Psoas muscle (tissue), 8 donors: Measurements from ENCODE around the gene NPLOC4. TPM values are rescaled to one million over a fixed set of nuclear protein-coding genes. Genes with fewer than 3 reads are reported as not detected.
A peak's percentile ranks its signal among the peaks of the same experiment; 100 is the strongest.

Source experiments
- ATAC-seq, 4 donors: fragments of 200-7000 bp; cut with Tn5 transposase; one replicate each; pipeline ENCODE4 v1.9.1; 2020; ENCODE audit warnings: moderate library complexity in 3 of 4, mild to moderate bottlenecking in 2 of 4
- DNase-seq, 2 donors: peaks; one replicate each; pipeline ENCODE4 v3.0.0-alpha.2; 2020
- H3K27ac ChIP-seq: fragments of 200-600 bp; one replicate; pipeline ENCODE4 v1.8.0; 2022
- H3K27me3 ChIP-seq, 3 donors: fragments of 200-600 bp in 1 of 3; one replicate each; pipeline versions ENCODE4 v1.6.1 to v1.8.0; 2013 to 2022; ENCODE audit warnings: low read length in 2 of 3, mild to moderate bottlenecking in 2 of 3, moderate library complexity in 1 of 3; ENCODE audit not compliant: insufficient read depth in 3 of 3
- H3K36me3 ChIP-seq, 2 donors: fragments of 200-600 bp in 1 of 2; one replicate each; pipeline versions ENCODE4 v1.6.1 to v1.8.0; 2013 to 2022; ENCODE audit warnings: low read depth in 1 of 2, mild to moderate bottlenecking in 1 of 2, moderate library complexity in 1 of 2; ENCODE audit not compliant: insufficient read depth in 1 of 2
- H3K4me1 ChIP-seq: fragments of 200-600 bp; one replicate; pipeline ENCODE4 v1.8.0; 2022
- H3K4me3 ChIP-seq: fragments of 200-600 bp; one replicate; pipeline ENCODE4 v1.8.0; 2022; ENCODE audit warnings: mild to moderate bottlenecking
- H3K9me3 ChIP-seq: fragments of 200-600 bp; one replicate; pipeline ENCODE4 v1.8.0; 2022
- CTCF ChIP-seq: fragments of 200-600 bp; IDR thresholded peaks from one replicate; pipeline ENCODE4 v1.8.0; 2022; ENCODE audit warnings: antibody characterized with exemption
- WGBS, 3 donors: extraction: QIAGEN DNeasy Blood & Tissue Kit; methylation state at CpG; one replicate each; pipeline versions ENCODE4 v1.1.6 to v1.1.7; 2013; 5-methylcytosine and 5-hydroxymethylcytosine counted together
- intact Hi-C, 2 donors: fragments of 100-400 bp; cut with DNase I; formaldehyde crosslinking; loops; one replicate each; pipeline versions ENCODE4 v1.11.0 to v1.14.2; 2022
- polyA plus RNA-seq, 3 donors: library from polyadenylated mRNA; stranded (reverse); fragments of 200-250 nt; gene quantifications; one replicate each; pipeline ENCODE4 v1.2.3, GENCODE V29; 2013
- total RNA-seq, 4 donors: library from RNA; stranded (reverse); fragmentation: NEBNext Ultra II Directional in 2 of 4; extraction: Animal tissue kit (Norgen Biotek cat#: 25700) in 2 of 4; gene quantifications; one replicate each; pipeline versions ENCODE4 v1.2.1 to v1.2.4, GENCODE V29; 2021 to 2023
- donor health status: healthy with polysubstance abuse.
- donor health status: DM: no; HTN: no; CAD: no; lungs with moderate emphysema.
- donor health status: Bipolar disorder and iron deficiency.
- donor health status: healthy.
- donor health status: DM: yes; HTN: yes; CAD: no.
- donor health status: DM: no; HTN: no; CAD: no.
- donor health status: DM: no; HTN: no; CAD: no.
- donor health status: DM: yes; HTN: yes; CAD: no.

NPLOC4 gene
- total and polyA plus RNA-seq, 7 donors = 87.3 to 414 (median 204) TPM

DNA sequence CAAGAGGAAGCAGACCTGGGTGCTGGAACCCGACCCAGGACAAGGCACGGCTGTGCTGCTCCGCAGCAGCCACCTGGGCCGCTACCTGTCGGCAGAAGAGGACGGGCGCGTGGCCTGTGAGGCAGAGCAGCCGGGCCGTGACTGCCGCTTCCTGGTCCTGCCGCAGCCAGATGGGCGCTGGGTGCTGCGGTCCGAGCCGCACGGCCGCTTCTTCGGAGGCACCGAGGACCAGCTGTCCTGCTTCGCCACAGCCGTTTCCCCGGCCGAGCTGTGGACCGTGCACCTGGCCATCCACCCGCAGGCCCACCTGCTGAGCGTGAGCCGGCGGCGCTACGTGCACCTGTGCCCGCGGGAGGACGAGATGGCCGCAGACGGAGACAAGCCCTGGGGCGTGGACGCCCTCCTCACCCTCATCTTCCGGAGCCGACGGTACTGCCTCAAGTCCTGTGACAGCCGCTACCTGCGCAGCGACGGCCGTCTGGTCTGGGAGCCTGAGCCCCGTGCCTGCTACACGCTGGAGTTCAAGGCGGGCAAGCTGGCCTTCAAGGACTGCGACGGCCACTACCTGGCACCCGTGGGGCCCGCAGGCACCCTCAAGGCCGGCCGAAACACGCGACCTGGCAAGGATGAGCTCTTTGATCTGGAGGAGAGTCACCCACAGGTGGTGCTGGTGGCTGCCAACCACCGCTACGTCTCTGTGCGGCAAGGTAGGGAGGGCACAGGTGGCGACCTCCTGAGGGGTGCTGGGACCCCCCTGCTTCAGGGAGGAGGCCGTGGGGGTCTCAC lies 108.1 kb downstream of the NPLOC4 start:
- H3K27me3 ChIP-seq = peaks cover 0 to 47% (median 4%) of the 10 kb centered on the region in 3 donors
- no peaks in the 10 kb centered on the region for H3K9me3 ChIP-seq
- no peak for TF ChIP-seq CTCF
- no peak overlapping the region for H3K4me3 ChIP-seq
- peaks cover 11% of the 10 kb centered on the region for H3K4me1 ChIP-seq
- intact Hi-C loops = no loop called here
- no peak overlapping the region for H3K27ac ChIP-seq
- ATAC-seq (no peak), DNase-seq (no peak)
- no peaks in the 10 kb centered on the region for H3K36me3 ChIP-seq
- 77 to 78% (median 77%) methylated on average over 61 to 62 of the region's 62 CpGs for WGBS, 3 donors

DNA sequence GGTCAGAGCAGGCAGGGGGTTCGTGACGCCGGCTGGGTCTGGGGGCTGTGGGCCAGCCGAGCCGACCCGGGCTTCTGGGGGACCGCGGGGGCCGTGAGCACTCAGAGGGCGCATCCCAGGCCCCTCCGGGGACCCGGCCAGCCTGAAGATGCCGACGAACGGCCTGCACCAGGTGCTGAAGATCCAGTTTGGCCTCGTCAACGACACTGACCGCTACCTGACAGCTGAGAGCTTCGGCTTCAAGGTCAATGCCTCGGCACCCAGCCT lies 108.6 kb downstream of the NPLOC4 start:
- H3K36me3 ChIP-seq = no peaks in the 10 kb centered on the region
- TF ChIP-seq CTCF = no peak
- 32 to 59% (median 34%) methylated on average over 8 to 20 of the region's 20 CpGs for WGBS, 3 donors
- no peaks in the 10 kb centered on the region for H3K9me3 ChIP-seq
- peaks cover 0 to 46% (median 6%) of the 10 kb centered on the region in 3 donors for H3K27me3 ChIP-seq
- no peak overlapping the region for H3K4me3 ChIP-seq
- peaks cover 11% of the 10 kb centered on the region for H3K4me1 ChIP-seq
- ATAC-seq (no peak), DNase-seq (no peak)
- intact Hi-C loops = no loop called here
- H3K27ac ChIP-seq = no peak overlapping the region

GRCh38 chr17:81527591-81528383 lies 109.1 kb downstream of the NPLOC4 start, which contains the start of gene FSCN2:
FSCN2 (plus strand) TSS chr17:81528377; CDS start chr17:81528532, 155 bp downstream.
- H3K36me3 ChIP-seq = no peaks in the 10 kb centered on the region
- H3K4me3 ChIP-seq = no peak within 1 kb of the TSS
- peaks cover 0 to 50% (median 6%) of the 10 kb centered on the region in 3 donors for H3K27me3 ChIP-seq
- peaks cover 11% of the 10 kb centered on the region for H3K4me1 ChIP-seq
- no peak for TF ChIP-seq CTCF
- H3K27ac ChIP-seq = no peak within 1 kb of the TSS
- no peak for DNase-seq
- H3K9me3 ChIP-seq = no peaks in the 10 kb centered on the region
- WGBS, 3 donors = 17 to 30% (median 21%) methylated on average over 39 to 42 of the region's 42 CpGs
- peak; percentile 53 to 78 (median 72) for ATAC-seq
- intact Hi-C loops = no loop called here

- Histone ChIP-seq H3K27me3 (peaks cover 0 to 56% (median 6%) of the 10 kb centered on the region in 3 donors), H3K4me3 (no peak overlapping the region), H3K4me1 (peaks cover 11% of the 10 kb centered on the region), H3K36me3 (no peaks in the 10 kb centered on the region), H3K9me3 (no peaks in the 10 kb centered on the region), H3K27ac (no peak overlapping the region)
- 67 to 80% (median 75%) methylated on average over 20 to 21 of the region's 21 CpGs for WGBS, 3 donors
- intact Hi-C loops = no loop called here
- DNase-seq (no peak), ATAC-seq (peak; percentile 26 to 72 (median 56))
- no peak for TF ChIP-seq CTCF
Observed at GRCh38 chr17:81526662-81527571, 110.0 kb downstream of the NPLOC4 start.
